Peyer's patch (tissue), 4 donors: ENCODE measurements around the gene SIAH3. TPM values are rescaled to one million over a fixed set of nuclear protein-coding genes. Genes with fewer than 3 reads are reported as not detected.

Experiments
- DNase-seq, 3 donors: peaks; one replicate each; pipeline ENCODE4 v3.0.0-alpha.2; 2017 to 2019
- H3K27ac ChIP-seq, 4 donors: fragments of 200-600 bp; sonication (generic); one replicate each; pipeline ENCODE4 v1.5.1; 2016 to 2019
- H3K27me3 ChIP-seq, 2 donors: fragments of 200-600 bp; sonication (generic); one replicate each; pipeline ENCODE4 v1.5.1; 2019
- H3K36me3 ChIP-seq, 3 donors: fragments of 200-600 bp; sonication (generic); one replicate each; pipeline ENCODE4 v1.5.1; 2016 to 2019
- H3K4me1 ChIP-seq, 4 donors: fragments of 200-600 bp; sonication (generic); one replicate each; pipeline ENCODE4 v1.5.1; 2016 to 2019
- H3K4me3 ChIP-seq, 4 donors: fragments of 200-600 bp; sonication (generic); 1 replicate in 3 of 4; 2 replicates in 1 of 4; pipeline ENCODE4 v1.5.1; 2016 to 2019; ENCODE audit warnings: mild to moderate bottlenecking in 1 of 4
- H3K9me3 ChIP-seq, 4 donors: fragments of 200-600 bp; sonication (generic); one replicate each; pipeline ENCODE4 v1.5.1; 2016 to 2019; ENCODE audit warnings: mild to moderate bottlenecking in 1 of 4
- POLR2A ChIP-seq, 2 donors: fragments of 450-650 bp; IDR thresholded peaks; one replicate each; pipeline ENCODE4 v1.5.1; 2017; ENCODE audit warnings: antibody characterized with exemption in 2 of 2, mild to moderate bottlenecking in 2 of 2, moderate library complexity in 2 of 2
- total RNA-seq, 4 donors: library from RNA; depleted of rRNA; stranded (reverse); fragments of >200 nt; gene quantifications; one replicate each; pipeline ENCODE4 v1.1.0, GENCODE V29; 2016
- TF ChIP-seq, protein P1 (sequence below), 6 experiments: fragments of 450-650 bp in 4 of 6; fragments of 200-600 bp in 2 of 6; sonication (generic) in 1 of 6; IDR thresholded peaks; one replicate each; pipeline ENCODE4 v1.5.1; 2017 to 2019; ENCODE audit warnings: antibody characterized with exemption in 6 of 6, mild to moderate bottlenecking in 3 of 6, moderate library complexity in 1 of 6

SIAH3 gene, protein sequence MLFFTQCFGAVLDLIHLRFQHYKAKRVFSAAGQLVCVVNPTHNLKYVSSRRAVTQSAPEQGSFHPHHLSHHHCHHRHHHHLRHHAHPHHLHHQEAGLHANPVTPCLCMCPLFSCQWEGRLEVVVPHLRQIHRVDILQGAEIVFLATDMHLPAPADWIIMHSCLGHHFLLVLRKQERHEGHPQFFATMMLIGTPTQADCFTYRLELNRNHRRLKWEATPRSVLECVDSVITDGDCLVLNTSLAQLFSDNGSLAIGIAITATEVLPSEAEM
- total RNA-seq, result not detected

DNA sequence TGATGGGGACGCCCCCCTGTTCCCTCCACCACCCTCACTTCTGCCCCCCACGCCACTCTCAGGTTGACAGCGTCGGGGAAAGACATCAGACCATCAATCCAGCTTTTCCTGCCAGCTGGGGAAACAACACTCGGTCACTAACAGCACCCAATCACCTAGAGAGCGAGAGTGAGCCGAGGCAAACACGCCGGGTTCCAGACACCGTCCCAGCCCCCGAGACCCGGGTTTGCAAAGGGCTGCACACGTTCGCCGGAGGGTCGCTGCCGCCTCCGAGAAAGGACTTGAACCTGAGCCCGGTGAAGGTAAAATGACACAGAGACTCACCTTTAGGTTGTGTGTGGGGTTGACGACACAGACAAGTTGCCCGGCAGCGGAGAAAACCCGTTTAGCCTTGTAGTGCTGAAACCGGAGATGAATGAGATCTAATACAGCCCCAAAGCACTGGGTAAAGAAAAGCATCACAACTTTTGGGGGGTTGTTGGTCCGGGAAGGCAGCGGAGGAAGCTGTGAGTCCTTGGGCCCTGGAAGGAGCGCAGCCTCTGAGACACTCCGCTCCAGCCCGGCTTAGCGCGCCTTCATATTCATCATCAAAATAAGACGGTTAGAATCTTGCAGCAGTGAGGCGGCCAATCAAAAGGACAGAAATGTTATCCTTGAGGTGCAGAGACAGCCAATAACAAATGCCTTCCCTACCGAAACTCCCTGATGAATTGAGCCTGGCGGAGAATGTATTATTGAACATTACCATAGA lies at the start of gene SIAH3:
Gene SIAH3 (minus strand): TSS at position 583 of the 751 bp plus-strand sequence. CDS start 124 bp downstream, at position 459.
- H3K4me3 ChIP-seq, result peak within 1 kb of the TSS; percentile 1 to 37 (median 26)
- peak in 2 of 3 donors; percentile 18 to 47 for DNase-seq
- TF ChIP-seq, protein P1, sequence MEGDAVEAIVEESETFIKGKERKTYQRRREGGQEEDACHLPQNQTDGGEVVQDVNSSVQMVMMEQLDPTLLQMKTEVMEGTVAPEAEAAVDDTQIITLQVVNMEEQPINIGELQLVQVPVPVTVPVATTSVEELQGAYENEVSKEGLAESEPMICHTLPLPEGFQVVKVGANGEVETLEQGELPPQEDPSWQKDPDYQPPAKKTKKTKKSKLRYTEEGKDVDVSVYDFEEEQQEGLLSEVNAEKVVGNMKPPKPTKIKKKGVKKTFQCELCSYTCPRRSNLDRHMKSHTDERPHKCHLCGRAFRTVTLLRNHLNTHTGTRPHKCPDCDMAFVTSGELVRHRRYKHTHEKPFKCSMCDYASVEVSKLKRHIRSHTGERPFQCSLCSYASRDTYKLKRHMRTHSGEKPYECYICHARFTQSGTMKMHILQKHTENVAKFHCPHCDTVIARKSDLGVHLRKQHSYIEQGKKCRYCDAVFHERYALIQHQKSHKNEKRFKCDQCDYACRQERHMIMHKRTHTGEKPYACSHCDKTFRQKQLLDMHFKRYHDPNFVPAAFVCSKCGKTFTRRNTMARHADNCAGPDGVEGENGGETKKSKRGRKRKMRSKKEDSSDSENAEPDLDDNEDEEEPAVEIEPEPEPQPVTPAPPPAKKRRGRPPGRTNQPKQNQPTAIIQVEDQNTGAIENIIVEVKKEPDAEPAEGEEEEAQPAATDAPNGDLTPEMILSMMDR (IDR thresholded peaks at IDR 0.05), result no peak
- no peak for TF ChIP-seq POLR2A (IDR thresholded peaks at IDR 0.05)

DNA sequence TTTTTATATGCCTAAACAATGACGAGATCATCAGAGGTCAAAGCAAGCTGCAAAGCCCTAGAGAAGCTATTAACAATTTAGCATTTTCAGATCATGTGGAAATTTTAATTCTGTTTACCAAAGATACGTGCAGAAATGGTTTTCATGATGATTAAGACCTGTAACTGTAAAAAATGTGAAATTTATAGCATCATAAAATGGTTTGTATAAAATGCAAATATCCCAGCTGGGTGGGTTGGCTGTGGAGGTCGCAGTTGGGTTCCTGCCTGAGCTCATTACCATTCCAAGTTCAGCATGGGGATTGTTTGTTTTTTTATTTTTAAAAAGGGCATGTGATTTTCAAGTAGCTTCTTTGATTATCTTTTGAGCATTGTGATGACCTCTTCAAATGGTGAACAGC lies 47.9 kb upstream of the SIAH3 start:
- no peak for TF ChIP-seq POLR2A (IDR thresholded peaks at IDR 0.05)
- TF ChIP-seq, protein P1 (IDR thresholded peaks at IDR 0.05), result no peak
- no peak overlapping the region for H3K4me3 ChIP-seq
- no peaks in the 10 kb centered on the region for H3K9me3 ChIP-seq
- H3K27ac ChIP-seq, result no peak overlapping the region
- no peaks in the 10 kb centered on the region for H3K27me3 ChIP-seq
- H3K36me3 ChIP-seq, result no peaks in the 10 kb centered on the region
- no peaks in the 10 kb centered on the region for H3K4me1 ChIP-seq
- no peak for DNase-seq

More for the DNA sequence above, at the start of gene SIAH3:
- peaks cover 0 to 7% (median 0%) of the 10 kb centered on the region in 4 donors for H3K4me1 ChIP-seq
- no peaks in the 10 kb centered on the region for H3K9me3 ChIP-seq
- no peaks in the 10 kb centered on the region for H3K36me3 ChIP-seq
- no peaks in the 10 kb centered on the region for H3K27me3 ChIP-seq
- H3K27ac ChIP-seq, result no peak within 1 kb of the TSS

DNA sequence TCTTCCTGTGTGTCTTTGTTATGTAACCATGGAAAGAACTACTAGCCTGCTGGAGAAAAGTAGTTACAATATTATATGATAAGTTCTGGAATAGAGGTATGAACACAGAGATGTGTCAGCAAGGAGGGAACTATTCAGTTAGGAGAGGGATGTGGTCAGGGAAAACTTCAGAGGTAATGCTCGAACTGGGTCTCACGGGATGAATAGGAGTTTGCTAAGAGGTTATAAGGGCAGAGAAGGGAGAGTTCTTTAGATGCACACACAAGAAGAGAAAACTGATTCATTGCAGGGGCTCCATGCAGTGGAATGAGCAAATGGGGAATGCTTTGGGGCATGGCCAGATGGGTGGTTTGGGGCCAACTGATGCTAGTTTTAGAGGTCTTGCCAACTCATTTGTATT lies 46.0 kb upstream of the SIAH3 start:
- H3K27ac ChIP-seq, result no peak overlapping the region
- no peaks in the 10 kb centered on the region for H3K36me3 ChIP-seq
- no peak for DNase-seq
- H3K4me1 ChIP-seq, result no peaks in the 10 kb centered on the region
- TF ChIP-seq, protein P1 (IDR thresholded peaks at IDR 0.05), result no peak
- TF ChIP-seq POLR2A (IDR thresholded peaks at IDR 0.05), result no peak
- no peaks in the 10 kb centered on the region for H3K9me3 ChIP-seq
- no peaks in the 10 kb centered on the region for H3K27me3 ChIP-seq
- no peak overlapping the region for H3K4me3 ChIP-seq

DNA sequence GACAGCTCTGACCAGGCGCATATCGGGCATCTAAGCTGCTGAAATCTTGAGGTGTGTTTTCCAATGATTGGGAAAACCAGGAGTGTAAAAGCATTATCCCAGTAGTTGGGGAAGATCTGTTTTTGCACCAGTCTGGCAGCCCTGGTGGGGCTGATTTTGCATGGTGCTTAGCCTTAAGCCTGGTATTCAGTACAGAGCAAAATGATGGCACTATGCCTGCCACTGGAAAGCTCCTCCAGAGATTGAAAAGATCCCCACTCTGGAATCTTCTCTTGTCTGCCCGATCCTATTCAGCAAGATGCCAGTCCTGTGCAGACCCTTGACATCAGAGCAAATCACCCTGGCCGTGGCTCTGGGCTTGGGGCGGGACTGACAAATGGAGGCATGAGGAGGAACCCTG lies 44.7 kb upstream of the SIAH3 start:
- TF ChIP-seq POLR2A (IDR thresholded peaks at IDR 0.05), result no peak
- TF ChIP-seq, protein P1 (IDR thresholded peaks at IDR 0.05), result no peak

DNA sequence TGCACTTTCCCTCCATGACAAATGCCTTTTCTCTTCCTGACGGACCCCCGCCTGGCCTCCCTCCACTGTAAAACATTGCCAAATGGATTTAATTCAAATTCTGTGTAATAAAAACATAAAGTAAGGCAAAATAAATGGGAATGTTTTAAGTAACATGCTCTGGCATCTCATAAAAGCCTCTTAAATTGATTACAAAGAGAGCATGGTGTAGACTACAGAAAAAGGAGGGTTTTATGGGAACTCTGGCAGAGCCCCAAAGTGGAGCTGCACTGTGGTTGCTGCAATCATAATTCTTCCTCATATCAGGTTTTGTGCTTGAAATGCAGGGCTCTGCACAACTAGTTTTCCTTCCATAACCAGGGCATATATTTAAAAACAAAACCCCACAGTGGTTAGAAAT lies 44.3 kb upstream of the SIAH3 start:
- H3K27ac ChIP-seq, result no peak overlapping the region
- H3K36me3 ChIP-seq, result no peaks in the 10 kb centered on the region
- no peak for DNase-seq
- no peak overlapping the region for H3K4me3 ChIP-seq
- no peaks in the 10 kb centered on the region for H3K9me3 ChIP-seq
- TF ChIP-seq POLR2A (IDR thresholded peaks at IDR 0.05), result no peak
- TF ChIP-seq, protein P1 (IDR thresholded peaks at IDR 0.05), result no peak
- no peaks in the 10 kb centered on the region for H3K27me3 ChIP-seq
- no peaks in the 10 kb centered on the region for H3K4me1 ChIP-seq

More for the DNA sequence above, 44.7 kb upstream of the SIAH3 start:
- Histone ChIP-seq H3K27me3 (no peaks in the 10 kb centered on the region), H3K27ac (no peak overlapping the region), H3K4me3 (no peak overlapping the region), H3K4me1 (no peaks in the 10 kb centered on the region), H3K9me3 (no peaks in the 10 kb centered on the region), H3K36me3 (no peaks in the 10 kb centered on the region)
- no peak for DNase-seq
